HG02852 (cell line): Measurements from ENCODE around the gene CENPN.

Experiments
- ATAC-seq: cut with Tn5 transposase; IDR thresholded peaks from one replicate; pipeline ENCODE4 v1.9.1; 2021; ENCODE audit warnings: mild to moderate bottlenecking, moderate library complexity; ENCODE audit not compliant: unreplicated experiment

The CENPN gene

DNA sequence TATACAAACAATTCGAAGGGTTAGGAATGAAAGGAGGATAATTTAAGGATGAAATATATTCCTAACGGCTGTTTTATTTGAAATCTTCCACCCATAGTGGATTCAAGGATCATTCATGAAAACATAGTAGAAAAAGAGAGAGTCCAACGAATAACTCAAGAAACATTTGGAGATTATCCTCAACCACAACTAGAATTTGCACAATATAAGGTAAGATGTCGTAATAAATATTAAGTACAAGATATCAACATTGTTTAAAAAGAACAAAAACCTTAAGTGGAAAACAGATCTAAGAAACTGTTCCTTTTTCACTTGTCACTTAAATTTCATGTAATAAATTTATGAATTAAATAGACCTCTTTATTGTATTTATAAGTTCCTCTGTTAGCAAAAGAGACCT is 19.4 kb downstream of the CENPN start:
- ATAC-seq: no peak

DNA sequence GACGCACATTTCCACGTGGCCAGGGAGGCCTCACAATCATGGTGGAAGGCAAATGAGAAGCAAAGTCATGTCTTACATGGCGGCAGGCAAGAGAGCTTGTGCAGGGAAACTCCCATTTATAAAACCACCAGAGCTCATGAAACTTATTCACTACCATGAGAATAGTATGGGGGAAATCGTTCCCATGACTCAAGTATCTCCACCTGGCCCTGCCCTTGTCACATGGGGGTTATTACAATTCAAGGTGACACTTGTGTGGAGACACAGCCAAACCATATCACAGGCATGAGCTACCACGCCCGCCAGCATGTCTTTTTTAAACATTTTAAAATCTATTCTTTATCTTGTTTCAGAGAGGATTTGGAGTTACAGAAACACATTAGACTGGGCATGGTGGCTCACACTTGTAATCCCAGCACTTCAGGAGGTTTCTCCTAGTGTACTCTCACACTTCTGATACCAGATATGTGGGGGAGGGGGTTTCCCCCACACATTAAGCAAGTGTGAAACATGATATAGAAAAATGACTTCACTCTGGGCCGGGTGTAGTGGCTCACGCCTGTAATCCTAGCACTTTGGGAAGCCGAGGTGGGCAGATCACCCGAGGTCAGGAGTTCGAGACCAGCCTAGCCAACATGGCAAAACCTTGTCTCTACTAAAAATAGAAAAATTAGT is 23.1 kb downstream of the CENPN start:
- no peak for ATAC-seq

DNA sequence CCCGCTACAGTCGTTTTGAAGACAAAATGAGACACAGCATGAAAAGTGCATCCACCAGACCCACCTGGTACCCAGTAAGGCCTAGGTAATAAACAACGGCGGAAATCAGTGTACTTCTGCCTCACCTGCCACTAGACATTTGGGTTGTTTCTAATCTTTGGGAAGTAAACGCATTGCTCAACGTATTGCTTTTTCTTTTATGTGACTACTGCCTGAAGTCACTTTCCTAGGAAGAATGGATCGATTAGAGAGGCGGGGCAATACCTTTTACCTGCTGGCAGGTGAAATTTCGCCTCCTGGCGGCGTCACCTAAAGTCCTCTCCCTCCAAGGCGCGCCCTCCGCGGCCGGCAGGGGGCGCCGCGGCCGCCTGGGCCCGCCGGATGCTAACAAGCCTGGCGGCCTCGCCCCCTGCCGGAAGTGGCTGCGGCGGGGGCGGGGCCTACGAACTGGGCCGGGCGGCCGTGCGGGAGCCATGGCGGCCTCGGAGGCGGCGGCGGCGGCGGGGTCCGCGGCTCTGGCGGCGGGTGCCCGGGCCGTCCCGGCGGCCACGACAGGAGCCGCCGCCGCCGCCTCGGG is 28.5 kb downstream of the CENPN start, which contains the start of gene ATMIN:
Gene ATMIN, plus strand, starts transcription at position 445 of the 577 bp plus-strand sequence. Its CDS starts 29 bp downstream, at position 474.
- peak; percentile 89 for ATAC-seq

DNA sequence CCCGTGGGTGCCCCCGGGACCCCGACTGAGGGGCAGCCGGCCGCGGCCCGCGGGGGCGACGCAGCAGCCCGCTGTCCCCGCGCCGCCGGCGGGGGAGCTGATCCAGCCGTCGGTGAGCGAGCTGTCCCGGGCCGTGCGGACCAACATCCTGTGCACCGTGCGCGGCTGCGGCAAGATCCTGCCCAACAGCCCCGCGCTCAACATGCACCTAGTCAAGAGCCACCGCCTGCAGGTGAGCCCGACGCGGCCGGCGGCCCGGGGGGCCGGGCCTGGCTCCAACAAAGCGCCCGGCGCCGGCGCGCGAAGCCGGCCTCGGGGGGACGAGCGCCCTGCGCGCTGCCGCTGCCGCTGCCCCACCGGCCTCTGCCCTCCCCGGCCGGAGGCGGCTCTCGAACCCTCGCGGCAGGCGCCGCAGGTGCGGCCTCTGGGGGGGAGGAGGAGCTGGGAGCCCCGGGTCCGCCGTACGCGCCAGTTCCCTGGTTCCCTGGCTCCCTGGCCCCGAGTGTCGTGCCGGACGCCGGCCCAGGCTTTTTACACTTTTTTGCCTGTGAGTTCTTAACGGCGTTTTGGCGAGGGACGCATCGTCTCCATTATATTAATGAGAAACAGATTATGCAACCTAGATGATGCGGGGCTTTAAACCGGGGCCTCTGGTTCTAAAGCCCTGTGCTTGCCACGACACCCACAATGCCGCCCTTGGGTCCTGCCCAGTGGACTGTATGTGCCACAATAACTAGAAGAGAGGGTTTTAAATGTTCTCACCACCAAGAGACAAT is 29.1 kb downstream of the CENPN start:
- ATAC-seq: peak; percentile 66

DNA sequence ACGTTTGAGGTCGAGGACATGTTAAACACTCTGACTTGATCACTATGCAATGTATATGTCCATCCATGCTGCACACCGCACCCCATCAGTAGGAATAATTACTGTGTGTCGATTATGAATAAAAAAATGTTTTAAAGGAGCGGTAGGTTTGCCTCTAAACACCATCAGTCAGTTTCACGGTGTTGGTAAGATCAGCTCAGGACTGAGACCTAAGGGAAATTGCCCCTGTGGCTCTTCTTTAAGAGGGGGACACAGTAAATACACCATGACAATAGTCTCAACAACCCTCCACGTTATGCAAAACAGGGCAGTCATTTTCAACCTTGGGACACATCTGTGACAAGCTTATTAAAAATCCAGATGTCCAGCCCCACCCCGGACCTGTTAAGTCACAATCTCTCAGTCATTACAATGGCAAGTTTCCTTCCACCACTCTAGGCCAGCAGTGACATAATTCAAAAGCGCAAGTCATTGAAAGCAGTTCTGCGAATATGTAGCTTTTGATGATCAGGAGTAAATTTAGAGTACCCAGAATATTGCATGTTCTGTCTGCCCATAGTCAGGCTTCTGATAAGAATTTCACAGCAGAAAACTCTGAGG is 29.8 kb downstream of the CENPN start:
- ATAC-seq: no peak

DNA sequence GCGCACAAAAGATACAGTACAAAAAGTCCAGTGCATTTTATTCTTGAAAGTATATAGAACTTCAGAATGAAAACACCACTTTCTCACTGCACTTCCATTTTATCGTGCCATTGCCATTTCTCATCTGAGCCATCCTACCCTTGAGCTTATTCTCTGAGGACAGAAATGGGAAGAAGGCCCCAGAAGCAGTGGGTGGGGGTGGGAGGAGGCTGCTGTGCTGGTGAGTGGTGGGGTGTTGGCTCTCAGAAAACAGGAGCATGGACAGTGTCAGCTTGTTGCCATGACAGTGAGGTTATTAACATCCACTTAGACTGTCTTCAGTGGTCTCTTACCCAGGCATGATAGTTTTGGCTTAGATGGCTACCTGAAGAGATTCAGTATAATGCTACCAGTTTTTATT is 33.1 kb downstream of the CENPN start:
- ATAC-seq: no peak

DNA sequence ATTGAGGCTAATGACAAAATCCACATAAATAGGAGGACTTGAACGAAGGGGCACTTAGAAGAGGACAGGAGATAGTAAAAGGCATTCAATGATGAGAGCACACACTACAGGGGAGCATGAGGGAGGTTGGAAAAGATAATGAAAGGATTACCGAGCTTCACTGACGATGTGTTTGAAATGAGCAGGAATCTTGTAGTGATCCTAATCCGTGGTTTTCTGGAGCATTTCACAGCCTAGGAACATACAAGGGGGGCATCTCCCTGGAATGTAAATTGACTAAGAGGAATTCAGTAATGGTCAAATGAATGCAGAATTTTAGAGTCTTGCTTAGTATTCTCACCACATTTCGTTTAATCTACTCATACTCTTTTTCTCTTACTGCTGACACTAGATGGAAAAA is 33.8 kb downstream of the CENPN start:
- ATAC-seq: no peak

DNA sequence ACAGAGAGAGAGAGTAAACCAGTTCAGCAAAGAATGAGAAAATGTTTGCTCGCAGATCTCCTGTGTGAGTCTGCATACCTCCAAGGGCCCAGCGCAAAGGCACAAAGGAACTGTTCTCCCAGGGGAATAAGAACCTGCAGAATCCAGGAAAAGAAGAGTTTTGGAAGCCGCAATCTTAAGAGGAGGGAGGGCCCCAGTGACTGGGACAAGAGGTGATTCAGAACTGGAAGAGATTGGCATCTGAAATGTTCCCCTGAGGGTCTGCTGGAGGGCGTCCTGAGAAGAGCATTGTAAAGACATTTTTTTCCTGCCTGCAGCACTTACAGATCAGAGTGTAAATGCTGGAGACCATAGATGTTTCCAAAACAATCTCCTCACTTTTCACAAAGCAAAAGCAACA is 34.7 kb downstream of the CENPN start:
- ATAC-seq: no peak

DNA sequence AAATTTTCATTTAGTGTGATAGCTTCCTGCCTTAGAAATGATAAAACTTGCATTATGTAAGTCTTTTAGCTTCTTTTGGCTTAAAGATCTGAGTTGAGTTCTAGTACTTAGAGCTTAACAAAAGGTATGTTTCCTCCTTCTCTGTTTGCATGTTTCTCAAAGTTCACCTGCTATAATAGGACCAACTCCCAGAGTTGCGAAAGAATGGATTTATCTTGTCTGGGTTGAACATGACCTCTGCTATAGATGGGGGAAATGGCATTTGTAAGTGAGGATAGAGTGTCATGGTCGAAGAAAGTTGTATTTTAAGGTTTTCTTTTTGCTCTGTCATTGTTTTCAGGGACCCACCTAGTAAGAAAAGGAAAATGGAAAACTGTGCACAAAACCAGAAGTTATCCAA is 35.8 kb downstream of the CENPN start:
- ATAC-seq: no peak

DNA sequence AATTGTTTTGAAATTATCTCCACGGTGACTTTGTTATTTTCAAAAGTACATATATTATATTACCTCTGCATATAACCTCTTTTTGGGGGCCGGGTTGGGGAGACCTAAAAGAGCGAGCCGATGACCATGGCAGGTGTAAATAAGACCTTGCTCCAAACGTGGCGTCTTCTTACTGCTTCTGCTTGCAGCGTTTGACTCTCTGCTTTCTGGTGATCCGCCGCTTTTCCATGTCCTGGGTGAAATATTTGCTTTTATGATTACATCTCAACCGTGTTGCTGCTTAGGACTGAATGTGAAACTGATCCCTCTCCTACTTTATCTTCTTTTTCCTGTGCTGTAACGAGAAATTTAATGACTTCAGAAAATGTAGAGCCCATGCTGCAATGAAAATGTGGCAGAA is 46.7 kb downstream of the CENPN start:
- ATAC-seq: no peak

DNA sequence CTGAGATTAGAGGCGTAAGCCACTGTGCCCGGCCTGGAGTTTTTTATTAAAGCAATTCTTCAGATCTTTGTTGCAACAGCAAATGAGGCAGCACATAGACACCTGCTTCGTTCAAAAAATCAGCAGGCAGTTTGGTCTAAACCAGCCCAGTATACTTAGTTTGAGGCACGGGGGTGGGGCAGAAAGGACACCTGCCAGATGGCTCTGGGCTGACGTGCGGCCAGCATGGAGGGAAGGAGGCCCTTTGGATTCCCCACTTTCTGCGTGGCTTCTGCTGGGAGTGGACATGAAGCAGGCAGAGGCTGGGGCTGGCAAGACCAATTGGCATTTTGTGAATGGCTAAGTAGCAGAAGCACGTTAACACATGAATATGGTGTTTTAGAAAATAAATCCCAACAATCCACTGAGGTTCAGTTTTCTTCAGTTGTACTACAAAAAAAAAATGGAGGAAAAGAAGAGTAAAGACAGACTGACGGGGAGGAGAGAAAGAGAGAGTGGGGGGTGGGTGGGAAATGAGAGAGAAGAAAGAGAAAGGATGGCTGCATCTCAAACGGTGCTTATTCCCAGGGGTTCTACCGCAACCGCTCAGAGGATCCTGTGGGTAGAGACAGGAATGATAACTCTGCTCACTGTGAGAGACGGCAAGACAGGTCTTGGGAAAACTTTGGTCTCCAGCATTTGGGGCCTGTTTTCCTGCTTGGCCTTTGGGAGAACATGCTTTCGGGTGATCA is 53.7 kb downstream of the CENPN start:
- ATAC-seq: no peak

DNA sequence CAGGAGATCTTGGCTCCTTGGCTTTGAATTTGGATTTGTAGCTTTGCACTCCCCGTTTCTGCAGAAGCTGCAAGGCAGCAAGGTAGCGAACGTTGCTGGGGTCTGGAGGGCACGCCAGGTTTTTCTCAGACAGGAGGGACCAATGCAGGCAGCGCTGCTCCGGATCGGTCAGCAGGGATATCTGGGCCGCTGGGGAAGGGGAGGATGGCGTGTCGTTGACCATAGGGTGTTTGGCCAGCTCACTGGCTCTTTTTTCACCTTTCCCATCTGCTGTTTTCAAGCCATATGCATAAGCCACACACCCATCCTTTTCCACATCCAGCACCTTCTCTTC is 54.3 kb downstream of the CENPN start:
- ATAC-seq: no peak

DNA sequence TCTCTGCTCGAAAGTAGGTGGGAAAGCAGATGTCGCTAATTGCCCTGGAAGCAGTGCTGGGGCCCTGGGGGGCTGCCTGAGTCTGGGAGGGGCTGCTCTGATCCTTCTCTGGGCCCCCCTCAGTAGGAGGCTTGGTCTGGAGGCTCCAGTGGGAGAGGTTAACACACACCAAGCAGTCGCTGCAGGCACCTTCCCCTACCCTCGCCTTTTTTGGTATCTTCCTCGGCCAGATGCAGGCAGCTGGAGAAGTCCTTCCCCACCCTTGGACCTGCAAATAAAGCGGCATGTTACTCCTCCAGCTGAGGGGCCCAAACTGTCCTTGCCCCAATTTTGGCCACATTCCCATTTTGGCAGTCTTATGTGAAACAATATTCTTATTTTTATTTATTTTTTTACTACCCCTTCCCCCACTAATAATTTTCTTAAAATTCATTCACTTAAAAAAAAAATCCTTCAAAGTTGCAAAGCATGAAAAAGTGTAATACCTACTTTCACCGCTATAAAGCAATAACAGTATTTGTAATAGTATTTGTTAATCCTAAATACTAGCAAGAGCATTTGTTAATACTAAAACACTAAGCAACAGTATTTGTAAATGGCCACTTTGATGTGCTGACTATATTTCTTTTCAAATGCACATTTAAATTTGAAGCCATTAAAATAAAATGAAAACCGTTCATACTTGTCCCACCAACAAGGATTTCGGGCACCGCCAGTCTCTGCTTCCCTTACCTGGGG is 55.0 kb downstream of the CENPN start:
- ATAC-seq: no peak

DNA sequence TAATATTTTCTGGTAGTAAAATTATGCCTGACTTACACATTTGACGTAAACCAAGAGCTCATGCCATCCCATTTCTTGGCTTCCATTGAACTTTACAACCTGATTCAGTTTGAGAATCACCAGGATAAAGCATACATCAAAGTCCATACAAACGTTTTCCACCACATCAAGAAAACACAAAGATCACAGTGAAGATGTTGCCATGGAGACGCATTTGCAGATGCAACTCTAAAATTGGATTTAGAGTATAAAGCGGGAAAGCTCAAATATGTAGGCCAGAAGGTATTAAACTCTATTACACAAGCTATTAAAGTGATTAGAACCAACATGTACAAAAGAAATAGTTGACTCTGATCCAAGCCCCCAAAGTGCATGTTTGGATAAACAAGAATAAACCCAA is 59.7 kb downstream of the CENPN start:
- ATAC-seq: no peak

DNA sequence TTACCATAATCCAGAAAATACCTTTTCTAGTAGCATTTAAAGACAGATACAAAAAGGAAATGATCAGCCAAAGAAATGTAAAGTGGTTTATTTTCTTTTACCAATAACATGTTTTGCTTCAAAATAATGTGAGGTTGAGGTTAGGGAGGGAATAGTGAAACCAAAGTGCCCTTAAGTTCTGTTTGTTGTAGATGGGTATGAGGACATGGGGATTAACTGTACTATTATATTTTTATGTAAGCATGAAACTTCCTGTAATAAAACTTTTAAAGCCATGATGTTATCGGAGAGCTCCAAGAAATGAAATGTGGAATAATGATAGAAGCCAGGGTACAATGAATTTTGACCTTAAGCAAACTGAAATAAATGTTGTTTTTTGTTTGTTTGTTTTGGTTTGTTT is 60.2 kb downstream of the CENPN start:
- no peak for ATAC-seq

DNA sequence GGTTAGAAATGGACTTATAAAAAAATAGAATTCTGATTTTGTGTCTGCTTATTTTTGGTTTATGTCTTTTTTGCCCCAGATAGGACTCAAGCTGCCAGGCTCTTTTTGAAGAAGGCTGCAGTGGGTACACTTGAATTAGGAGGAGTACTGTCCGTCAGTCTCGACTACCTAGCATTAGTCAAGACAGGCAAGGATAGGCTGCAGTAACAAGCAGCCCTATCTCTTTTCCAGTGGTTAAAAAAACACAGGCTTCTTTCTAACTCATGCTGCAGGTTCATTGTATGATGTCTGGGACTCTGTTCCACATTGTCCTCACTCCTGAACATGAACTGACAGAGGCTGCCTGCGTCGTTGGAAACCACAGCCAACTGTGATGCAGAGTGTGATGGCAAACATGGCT is 62.0 kb downstream of the CENPN start:
- ATAC-seq: no peak

DNA sequence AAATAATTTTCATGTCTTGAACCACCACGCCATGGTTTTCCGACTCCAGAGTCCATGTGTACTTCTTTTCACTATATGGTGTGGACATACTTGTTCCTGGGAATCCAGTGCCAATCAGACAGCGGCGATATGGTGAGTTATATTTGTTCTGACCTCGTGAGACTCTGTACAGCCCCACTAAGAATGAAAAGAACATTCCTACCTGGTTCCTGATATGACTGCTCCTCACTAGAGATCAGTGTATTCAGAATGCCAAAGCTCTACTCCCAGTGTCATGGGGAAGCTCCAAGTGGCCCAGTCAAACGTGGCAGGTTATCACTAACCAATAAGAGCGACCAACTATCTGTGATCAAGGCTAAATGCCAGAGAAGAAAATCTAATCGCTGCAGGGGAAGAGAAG is 64.0 kb downstream of the CENPN start:
- ATAC-seq: no peak

DNA sequence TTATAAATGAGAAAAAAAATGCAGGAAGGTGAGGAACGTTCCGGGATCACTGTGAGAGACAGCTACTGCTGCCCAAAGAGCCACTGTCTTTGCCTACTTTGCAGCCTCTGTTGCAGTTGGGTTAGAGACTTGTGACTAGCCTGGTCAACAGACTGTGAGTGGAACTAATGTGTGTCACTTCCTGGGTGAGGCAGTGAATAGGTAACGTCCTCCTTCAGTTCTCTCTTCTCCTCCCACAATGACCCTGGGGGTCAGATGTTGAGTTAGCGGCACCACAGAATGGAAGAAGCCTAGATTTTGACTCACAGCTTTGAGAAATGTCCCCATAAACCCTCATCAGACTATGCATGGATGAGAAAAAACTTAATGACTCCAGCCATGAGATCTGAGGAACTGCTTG is 64.8 kb downstream of the CENPN start:
- no peak for ATAC-seq

DNA sequence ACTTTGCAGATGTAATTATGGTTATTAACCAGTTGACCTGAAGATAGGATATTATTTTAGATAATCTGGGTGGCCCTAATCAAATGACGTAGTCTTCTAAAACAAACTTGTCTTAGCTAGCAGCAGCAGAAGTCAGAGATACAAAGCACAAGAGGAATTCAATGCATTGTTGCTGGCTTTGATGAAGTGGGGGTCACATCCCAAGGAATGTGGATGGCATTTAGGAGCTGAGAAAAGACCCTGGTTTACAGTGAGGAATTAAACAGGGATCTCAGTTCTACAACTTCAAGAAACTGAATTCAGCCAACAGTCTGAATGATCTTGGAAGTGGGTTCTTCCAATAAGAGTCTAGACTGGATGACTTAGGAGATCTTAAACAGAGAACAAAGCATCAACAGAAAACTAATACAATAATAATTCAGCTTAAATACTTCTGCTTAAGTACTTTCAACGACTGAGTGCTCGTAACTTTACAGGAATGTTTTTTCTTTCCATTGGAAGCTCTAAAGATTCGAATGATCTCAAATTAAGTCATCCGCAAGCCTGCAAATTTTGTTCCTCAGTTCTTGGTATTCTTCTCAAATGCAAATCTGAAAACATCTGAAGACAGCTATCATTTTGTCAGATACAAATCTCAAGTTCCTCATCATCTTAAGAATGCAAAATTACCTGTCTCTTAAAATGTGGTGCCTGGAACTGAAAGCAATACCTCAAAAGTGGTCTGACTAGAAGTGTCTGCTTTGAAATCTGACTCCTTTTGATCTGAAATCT is 66.7 kb downstream of the CENPN start:
- ATAC-seq: no peak

DNA sequence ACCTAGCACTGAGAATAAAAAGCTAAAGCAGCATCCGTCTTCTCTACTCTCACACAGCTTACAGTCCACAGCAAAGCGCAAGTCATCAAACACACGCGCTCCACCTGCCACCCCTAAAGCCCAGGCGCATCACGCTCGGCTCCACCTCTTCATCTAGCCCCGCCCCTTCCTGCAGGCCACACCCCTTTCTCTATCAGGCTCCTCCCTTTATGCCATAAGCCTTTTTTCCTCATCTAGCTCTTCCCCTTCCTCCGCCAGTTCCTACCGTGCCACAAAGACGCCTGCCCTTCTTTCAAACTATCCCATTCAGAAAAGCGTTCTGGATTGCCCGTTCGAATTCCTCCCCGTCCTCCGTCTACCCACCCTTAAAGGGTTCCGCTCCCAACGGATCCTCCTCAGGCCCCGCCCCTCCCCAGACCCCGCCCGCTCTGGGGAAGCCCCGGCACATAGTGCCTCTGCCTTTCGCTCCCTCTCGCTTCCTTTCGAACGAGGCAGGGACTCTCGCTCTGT is 69.6 kb downstream of the CENPN start:
- ATAC-seq: peak; percentile 80
